HL-60 (cell line): Measurements from ENCODE around the gene DOK5.

Experiments used
- DNase-seq, 2 experiments: peaks; one replicate each; pipeline ENCODE4 v3.0.0-alpha.2; 2010 to 2020; ENCODE audit warnings: low read depth in 1 of 2, low spot score in 1 of 2
- H3K27ac ChIP-seq: fragments of 250-450 bp; sonication (Bioruptor Pico); replicated peaks from 2 replicates; pipeline ENCODE4 v1.5.1; 2020; ENCODE audit warnings: mild to moderate bottlenecking, moderate library complexity
- H3K27me3 ChIP-seq: fragments of 250-450 bp; sonication (Bioruptor Pico); 2 replicates; pipeline ENCODE4 v1.5.1; 2021; ENCODE audit warnings: mild to moderate bottlenecking, moderate library complexity; ENCODE audit not compliant: insufficient read depth, poor library complexity, severe bottlenecking
- H3K4me3 ChIP-seq: replicated peaks from 2 replicates; pipeline ENCODE4 v1.5.1; 2011; ENCODE audit warnings: mild to moderate bottlenecking, control low read depth, low read length; ENCODE audit not compliant: insufficient read depth
- GABPA ChIP-seq: IDR thresholded peaks from 2 replicates; pipeline ENCODE4 v1.6.1; 2012; ENCODE audit warnings: low read depth
- POLR2AphosphoS5 ChIP-seq: IDR thresholded peaks from 2 replicates; pipeline ENCODE4 v1.6.1; 2012; ENCODE audit warnings: low read depth
- SPI1 ChIP-seq: IDR thresholded peaks from 2 replicates; pipeline ENCODE4 v1.6.1; 2012; ENCODE audit warnings: low read depth, mild to moderate bottlenecking, borderline replicate concordance
- TF ChIP-seq, protein P1 (sequence below): IDR thresholded peaks from one replicate; pipeline ENCODE4 v1.5.1; 2011; ENCODE audit warnings: low read length, control low read depth, inconsistent platforms; ENCODE audit not compliant: insufficient read depth
- TF ChIP-seq, protein P2 (sequence below): IDR thresholded peaks from 2 replicates; pipeline ENCODE4 v1.6.1; 2012; ENCODE audit warnings: low read depth; ENCODE audit not compliant: insufficient replicate concordance

DOK5 gene

DNA sequence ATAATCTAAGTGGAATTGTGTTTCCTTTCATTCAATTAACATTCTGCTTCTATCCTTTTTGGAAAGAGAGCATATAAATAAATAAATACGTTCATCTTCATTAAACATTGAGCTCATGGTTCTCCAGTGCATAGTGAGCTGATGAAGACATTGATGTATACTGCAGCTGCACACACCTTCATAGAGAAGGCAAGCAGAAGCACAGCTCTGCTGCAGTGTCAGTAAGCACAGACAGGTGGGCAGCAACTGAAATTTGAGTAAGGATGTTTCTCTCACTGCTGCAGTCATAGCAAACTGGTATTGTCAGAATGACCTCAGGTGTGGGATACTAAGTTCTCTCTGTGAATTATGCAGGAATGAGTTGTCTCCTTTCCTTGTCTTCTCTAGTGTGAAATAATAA, 202.9 kb downstream of the DOK5 start:
- H3K27ac ChIP-seq, result no peak overlapping the region
- no peak for TF ChIP-seq GABPA
- TF ChIP-seq SPI1, result no peak
- TF ChIP-seq, protein P1, sequence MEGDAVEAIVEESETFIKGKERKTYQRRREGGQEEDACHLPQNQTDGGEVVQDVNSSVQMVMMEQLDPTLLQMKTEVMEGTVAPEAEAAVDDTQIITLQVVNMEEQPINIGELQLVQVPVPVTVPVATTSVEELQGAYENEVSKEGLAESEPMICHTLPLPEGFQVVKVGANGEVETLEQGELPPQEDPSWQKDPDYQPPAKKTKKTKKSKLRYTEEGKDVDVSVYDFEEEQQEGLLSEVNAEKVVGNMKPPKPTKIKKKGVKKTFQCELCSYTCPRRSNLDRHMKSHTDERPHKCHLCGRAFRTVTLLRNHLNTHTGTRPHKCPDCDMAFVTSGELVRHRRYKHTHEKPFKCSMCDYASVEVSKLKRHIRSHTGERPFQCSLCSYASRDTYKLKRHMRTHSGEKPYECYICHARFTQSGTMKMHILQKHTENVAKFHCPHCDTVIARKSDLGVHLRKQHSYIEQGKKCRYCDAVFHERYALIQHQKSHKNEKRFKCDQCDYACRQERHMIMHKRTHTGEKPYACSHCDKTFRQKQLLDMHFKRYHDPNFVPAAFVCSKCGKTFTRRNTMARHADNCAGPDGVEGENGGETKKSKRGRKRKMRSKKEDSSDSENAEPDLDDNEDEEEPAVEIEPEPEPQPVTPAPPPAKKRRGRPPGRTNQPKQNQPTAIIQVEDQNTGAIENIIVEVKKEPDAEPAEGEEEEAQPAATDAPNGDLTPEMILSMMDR, result no peak
- no peak for TF ChIP-seq POLR2AphosphoS5
- TF ChIP-seq, protein P2, sequence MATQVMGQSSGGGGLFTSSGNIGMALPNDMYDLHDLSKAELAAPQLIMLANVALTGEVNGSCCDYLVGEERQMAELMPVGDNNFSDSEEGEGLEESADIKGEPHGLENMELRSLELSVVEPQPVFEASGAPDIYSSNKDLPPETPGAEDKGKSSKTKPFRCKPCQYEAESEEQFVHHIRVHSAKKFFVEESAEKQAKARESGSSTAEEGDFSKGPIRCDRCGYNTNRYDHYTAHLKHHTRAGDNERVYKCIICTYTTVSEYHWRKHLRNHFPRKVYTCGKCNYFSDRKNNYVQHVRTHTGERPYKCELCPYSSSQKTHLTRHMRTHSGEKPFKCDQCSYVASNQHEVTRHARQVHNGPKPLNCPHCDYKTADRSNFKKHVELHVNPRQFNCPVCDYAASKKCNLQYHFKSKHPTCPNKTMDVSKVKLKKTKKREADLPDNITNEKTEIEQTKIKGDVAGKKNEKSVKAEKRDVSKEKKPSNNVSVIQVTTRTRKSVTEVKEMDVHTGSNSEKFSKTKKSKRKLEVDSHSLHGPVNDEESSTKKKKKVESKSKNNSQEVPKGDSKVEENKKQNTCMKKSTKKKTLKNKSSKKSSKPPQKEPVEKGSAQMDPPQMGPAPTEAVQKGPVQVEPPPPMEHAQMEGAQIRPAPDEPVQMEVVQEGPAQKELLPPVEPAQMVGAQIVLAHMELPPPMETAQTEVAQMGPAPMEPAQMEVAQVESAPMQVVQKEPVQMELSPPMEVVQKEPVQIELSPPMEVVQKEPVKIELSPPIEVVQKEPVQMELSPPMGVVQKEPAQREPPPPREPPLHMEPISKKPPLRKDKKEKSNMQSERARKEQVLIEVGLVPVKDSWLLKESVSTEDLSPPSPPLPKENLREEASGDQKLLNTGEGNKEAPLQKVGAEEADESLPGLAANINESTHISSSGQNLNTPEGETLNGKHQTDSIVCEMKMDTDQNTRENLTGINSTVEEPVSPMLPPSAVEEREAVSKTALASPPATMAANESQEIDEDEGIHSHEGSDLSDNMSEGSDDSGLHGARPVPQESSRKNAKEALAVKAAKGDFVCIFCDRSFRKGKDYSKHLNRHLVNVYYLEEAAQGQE, result no peak
- no peak for DNase-seq
- no peaks in the 10 kb centered on the region for H3K27me3 ChIP-seq
- no peak overlapping the region for H3K4me3 ChIP-seq

DNA sequence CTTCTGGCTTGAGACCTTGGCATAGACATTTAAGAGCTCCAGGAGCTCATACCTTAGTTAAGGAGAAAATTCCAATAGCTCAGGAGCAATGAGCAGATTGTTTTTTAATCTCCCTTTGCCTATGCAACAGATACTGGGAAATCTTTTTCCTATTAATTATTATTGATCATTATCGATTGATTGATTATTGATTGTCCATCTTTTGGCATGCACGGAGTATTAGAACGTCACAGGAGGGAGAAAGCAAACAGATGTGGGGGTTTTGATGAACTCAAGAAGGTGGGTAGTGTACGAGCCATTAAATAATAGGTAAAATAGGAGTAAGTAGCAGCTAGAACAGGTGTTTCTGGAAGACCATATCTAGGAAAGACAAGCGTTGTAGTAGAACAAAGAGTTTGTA, 205.0 kb downstream of the DOK5 start:
- Histone ChIP-seq H3K4me3 (no peak overlapping the region), H3K27ac (no peak overlapping the region), H3K27me3 (no peaks in the 10 kb centered on the region)
- DNase-seq, result no peak
- TF ChIP-seq, protein P2, result no peak
- no peak for TF ChIP-seq POLR2AphosphoS5
- TF ChIP-seq, protein P1, result no peak
- no peak for TF ChIP-seq SPI1
- no peak for TF ChIP-seq GABPA

DNA sequence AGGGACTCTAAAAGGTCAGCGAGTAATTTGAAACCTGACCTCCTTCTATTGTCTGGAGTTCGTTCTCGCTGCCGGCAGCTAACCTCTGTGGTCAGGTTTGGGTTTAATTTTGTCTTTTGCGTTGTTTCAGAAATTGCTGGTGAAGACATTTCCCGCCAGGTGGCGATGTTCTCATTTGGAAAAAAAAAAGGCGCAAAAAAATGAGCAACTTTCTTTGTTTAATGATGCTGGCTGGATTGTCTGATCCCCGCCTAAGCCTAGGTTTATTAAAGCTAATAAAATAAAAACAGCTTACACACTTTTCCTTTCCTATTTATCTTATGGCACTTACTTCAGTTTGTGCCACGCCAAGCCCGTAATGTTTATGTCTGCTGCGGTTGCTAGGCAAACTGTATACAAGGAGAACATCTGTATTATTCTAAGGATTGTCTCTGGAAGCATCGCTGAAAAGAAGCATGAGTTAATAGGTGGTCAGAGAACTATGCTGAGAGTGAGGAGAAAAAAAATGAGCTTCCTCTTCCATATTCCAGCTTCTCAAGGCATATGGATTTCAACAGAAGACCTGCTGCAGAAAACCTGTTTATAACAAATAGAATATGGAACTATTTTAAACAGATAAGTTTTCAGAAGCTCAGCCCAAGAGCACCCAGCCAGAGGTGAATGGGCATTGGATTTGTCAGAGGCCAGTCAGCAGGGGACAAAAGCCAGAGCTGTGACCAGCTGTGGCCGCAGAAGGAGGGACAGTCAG, 205.7 kb downstream of the DOK5 start:
- peak in 1 of 2 experiments; percentile 3 for DNase-seq
- Histone ChIP-seq H3K27me3 (no peaks in the 10 kb centered on the region), H3K27ac (no peak overlapping the region), H3K4me3 (no peak overlapping the region)
- TF ChIP-seq, protein P1, result peak; percentile 28
- no peak for TF ChIP-seq POLR2AphosphoS5

DNA sequence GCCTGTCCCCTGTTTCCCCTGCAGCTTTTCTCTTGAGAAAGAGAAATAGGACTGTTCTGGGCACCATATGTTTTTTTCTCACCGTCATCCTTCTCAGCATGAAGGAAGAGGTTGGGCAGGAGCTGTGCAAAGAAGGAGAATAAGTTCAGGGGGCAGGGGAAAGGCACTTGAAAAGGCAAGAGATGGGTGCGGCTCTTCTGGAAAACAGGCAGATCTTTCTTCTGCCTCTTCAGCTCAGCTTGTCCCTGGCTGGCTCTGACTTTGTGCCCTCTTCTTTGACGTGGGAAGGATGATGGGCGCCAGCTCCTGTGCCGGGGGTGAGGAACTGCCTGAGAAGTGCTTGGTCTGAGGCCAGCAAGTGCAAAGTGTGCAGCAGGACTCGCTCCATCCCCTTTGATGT, 206.5 kb downstream of the DOK5 start:
- TF ChIP-seq, protein P2, result no peak
- TF ChIP-seq GABPA, result no peak
- no peak for TF ChIP-seq POLR2AphosphoS5
- no peak for TF ChIP-seq SPI1
- Histone ChIP-seq H3K27me3 (no peaks in the 10 kb centered on the region), H3K4me3 (no peak overlapping the region), H3K27ac (no peak overlapping the region)
- DNase-seq, result no peak
